Measurements from ENCODE around the gene TESK1.
"Not testable (repeated sequence)": the region's sequence is repeated elsewhere in the genome, so short reads cannot be mapped to it uniquely, and the experiment has no call there.

Gene TESK1

DNA sequence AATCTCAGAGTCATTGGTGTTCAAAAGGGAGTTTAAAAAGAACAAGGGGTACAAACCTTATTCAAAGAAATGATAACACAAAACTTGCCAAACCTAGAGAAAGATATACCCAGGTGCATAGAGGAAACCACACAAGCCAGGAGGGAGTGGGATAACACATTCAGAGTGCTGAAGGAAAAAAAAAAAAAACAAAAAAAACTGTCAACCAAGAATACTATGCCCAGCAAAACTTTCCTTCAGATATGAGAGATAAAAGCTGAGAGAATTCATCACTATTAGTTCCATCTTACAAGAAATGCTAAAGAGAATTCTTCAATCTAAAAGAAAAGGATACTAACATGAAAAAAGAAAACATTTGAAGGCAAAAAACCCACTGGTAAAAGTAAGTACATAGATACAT is 11.5 kb upstream of the TESK1 start:
- Histone ChIP-seq H3K4me3 (IDR thresholded peaks at IDR 0.05; ENCODE audit: insufficient read depth, low read depth, low read length) (no peak overlapping the region), H2AFZ (ENCODE audit: low read depth) (no peak overlapping the region), H3K4me1 (ENCODE audit: low read depth, poor library complexity, severe bottlenecking) (peaks cover under 1% of the 10 kb centered on the region), H3K79me2 (ENCODE audit: insufficient read depth, low read depth) (no peaks in the 10 kb centered on the region), H3K27ac (no peak overlapping the region), H3K36me3 (ENCODE audit: insufficient read depth) (no peaks in the 10 kb centered on the region), H4K20me1 (ENCODE audit: insufficient read depth) (no peaks in the 10 kb centered on the region), H3K4me2 (no peak overlapping the region), H3K27me3 (ENCODE audit: insufficient read depth, low read depth) (no peaks in the 10 kb centered on the region), H3K9ac (no peak overlapping the region)
- TF ChIP-seq, protein P1, sequence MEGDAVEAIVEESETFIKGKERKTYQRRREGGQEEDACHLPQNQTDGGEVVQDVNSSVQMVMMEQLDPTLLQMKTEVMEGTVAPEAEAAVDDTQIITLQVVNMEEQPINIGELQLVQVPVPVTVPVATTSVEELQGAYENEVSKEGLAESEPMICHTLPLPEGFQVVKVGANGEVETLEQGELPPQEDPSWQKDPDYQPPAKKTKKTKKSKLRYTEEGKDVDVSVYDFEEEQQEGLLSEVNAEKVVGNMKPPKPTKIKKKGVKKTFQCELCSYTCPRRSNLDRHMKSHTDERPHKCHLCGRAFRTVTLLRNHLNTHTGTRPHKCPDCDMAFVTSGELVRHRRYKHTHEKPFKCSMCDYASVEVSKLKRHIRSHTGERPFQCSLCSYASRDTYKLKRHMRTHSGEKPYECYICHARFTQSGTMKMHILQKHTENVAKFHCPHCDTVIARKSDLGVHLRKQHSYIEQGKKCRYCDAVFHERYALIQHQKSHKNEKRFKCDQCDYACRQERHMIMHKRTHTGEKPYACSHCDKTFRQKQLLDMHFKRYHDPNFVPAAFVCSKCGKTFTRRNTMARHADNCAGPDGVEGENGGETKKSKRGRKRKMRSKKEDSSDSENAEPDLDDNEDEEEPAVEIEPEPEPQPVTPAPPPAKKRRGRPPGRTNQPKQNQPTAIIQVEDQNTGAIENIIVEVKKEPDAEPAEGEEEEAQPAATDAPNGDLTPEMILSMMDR (conservative IDR thresholded peaks at IDR 0.05; ENCODE audit: low read depth, low read length), result no peak

GRCh38 chr9:35594471-35594870 is 10.6 kb upstream of the TESK1 start:
- TF ChIP-seq, protein P1 (conservative IDR thresholded peaks at IDR 0.05; ENCODE audit: low read depth, low read length), result no peak
- H3K4me3 ChIP-seq (IDR thresholded peaks at IDR 0.05; ENCODE audit: insufficient read depth, low read depth, low read length), result no peak overlapping the region
- H4K20me1 ChIP-seq (ENCODE audit: insufficient read depth), result no peaks in the 10 kb centered on the region
- H3K36me3 ChIP-seq (ENCODE audit: insufficient read depth), result no peaks in the 10 kb centered on the region
- no peak overlapping the region for H3K27ac ChIP-seq
- no peaks in the 10 kb centered on the region for H3K27me3 ChIP-seq (ENCODE audit: insufficient read depth, low read depth)
- H2AFZ ChIP-seq (ENCODE audit: low read depth), result no peak overlapping the region
- peaks cover 8% of the 10 kb centered on the region for H3K4me1 ChIP-seq (ENCODE audit: low read depth, poor library complexity, severe bottlenecking)
- no peak overlapping the region for H3K4me2 ChIP-seq
- H3K79me2 ChIP-seq (ENCODE audit: insufficient read depth, low read depth), result no peaks in the 10 kb centered on the region
- no peak overlapping the region for H3K9ac ChIP-seq

- H3K27me3 ChIP-seq (ENCODE audit: insufficient read depth, low read depth); H3K4me1 ChIP-seq (ENCODE audit: low read depth, poor library complexity, severe bottlenecking); H4K20me1 ChIP-seq (ENCODE audit: insufficient read depth); H2AFZ ChIP-seq (ENCODE audit: low read depth); H3K9ac ChIP-seq; H3K79me2 ChIP-seq (ENCODE audit: insufficient read depth, low read depth); H3K4me2 ChIP-seq; H3K36me3 ChIP-seq (ENCODE audit: insufficient read depth); H3K4me3 ChIP-seq (IDR thresholded peaks at IDR 0.05; ENCODE audit: insufficient read depth, low read depth, low read length); H3K27ac ChIP-seq: not testable (repeated sequence)
Observed at GRCh38 chr9:35596907-35597306, 8.2 kb upstream of the TESK1 start.

DNA sequence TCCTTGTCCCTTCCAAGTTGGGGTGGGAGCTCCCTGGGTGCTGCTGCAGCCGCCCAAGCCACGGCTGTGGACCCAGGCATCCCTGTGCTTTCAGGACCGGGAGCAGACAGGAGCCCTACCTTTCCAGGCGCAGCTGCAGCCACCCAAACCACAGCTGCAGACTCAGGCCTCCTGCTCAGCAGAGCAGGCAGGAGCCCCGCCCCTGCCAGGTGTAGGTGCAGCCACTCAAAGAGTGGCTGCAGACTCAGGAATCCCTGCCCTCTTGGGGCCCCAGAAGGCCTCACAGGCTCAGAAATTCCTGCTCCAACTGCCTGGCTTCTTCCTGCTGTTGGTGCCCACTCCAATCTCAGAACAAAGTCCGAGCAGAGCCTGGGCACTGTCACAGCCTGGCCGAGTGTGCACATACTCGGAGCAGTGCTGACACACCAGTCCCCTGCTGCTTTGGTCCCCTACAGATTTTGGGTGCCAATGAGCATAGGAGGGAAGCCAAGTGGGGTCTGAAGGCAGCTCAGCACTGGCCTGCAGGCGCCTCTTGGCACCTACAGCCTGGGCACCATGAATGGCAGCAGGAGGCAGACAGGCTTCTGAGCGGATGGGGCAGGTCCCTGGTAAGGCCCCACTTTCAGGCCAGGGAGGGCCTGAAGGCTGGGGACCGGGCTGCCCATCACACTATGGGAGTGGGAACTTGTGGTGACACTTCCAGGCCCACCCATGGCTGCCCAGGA is 6.0 kb upstream of the TESK1 start:
- Histone ChIP-seq H2AFZ (ENCODE audit: low read depth) (no peak overlapping the region), H3K4me3 (IDR thresholded peaks at IDR 0.05; ENCODE audit: insufficient read depth, low read depth, low read length) (no peak overlapping the region), H3K4me1 (ENCODE audit: low read depth, poor library complexity, severe bottlenecking) (peaks cover 8% of the 10 kb centered on the region), H3K9ac (no peak overlapping the region), H3K79me2 (ENCODE audit: insufficient read depth, low read depth) (no peaks in the 10 kb centered on the region), H3K36me3 (ENCODE audit: insufficient read depth) (no peaks in the 10 kb centered on the region), H3K4me2 (no peak overlapping the region), H3K27ac (no peak overlapping the region), H4K20me1 (ENCODE audit: insufficient read depth) (no peaks in the 10 kb centered on the region), H3K27me3 (ENCODE audit: insufficient read depth, low read depth) (no peaks in the 10 kb centered on the region)
- TF ChIP-seq, protein P1 (conservative IDR thresholded peaks at IDR 0.05; ENCODE audit: low read depth, low read length), result no peak

- H2AFZ ChIP-seq (ENCODE audit: low read depth), result no peak overlapping the region
- H3K79me2 ChIP-seq (ENCODE audit: insufficient read depth, low read depth), result no peaks in the 10 kb centered on the region
- H4K20me1 ChIP-seq (ENCODE audit: insufficient read depth), result no peaks in the 10 kb centered on the region
- H3K27me3 ChIP-seq (ENCODE audit: insufficient read depth, low read depth), result no peaks in the 10 kb centered on the region
- H3K4me2 ChIP-seq, result no peak overlapping the region
- no peak overlapping the region for H3K4me3 ChIP-seq (IDR thresholded peaks at IDR 0.05; ENCODE audit: insufficient read depth, low read depth, low read length)
- no peaks in the 10 kb centered on the region for H3K36me3 ChIP-seq (ENCODE audit: insufficient read depth)
- no peak overlapping the region for H3K9ac ChIP-seq
- H3K4me1 ChIP-seq (ENCODE audit: low read depth, poor library complexity, severe bottlenecking), result peaks cover 8% of the 10 kb centered on the region
- H3K27ac ChIP-seq, result no peak overlapping the region
- TF ChIP-seq, protein P1 (conservative IDR thresholded peaks at IDR 0.05; ENCODE audit: low read depth, low read length), result no peak
Observed at GRCh38 chr9:35599763-35600604, 5.1 kb upstream of the TESK1 start.
